Stimulated activated CD4-positive, alpha-beta T cell treated with anti-CD3 and anti-CD28 coated beads, TNF-alpha, amount 100 ng/mL, for 1 hour (primary cell): ENCODE measurements around the gene PDE11A.
"Not testable (repeated sequence)": the region's sequence is repeated elsewhere in the genome, so short reads cannot be mapped to it uniquely, and the experiment has no call there.

Source experiments
- DNase-seq, 3 donors: peaks; one replicate each; pipeline ENCODE4 v3.0.0-alpha.2; 2020; ENCODE audit warnings: low read depth in 3 of 3, low spot score in 1 of 3

The PDE11A gene

DNA sequence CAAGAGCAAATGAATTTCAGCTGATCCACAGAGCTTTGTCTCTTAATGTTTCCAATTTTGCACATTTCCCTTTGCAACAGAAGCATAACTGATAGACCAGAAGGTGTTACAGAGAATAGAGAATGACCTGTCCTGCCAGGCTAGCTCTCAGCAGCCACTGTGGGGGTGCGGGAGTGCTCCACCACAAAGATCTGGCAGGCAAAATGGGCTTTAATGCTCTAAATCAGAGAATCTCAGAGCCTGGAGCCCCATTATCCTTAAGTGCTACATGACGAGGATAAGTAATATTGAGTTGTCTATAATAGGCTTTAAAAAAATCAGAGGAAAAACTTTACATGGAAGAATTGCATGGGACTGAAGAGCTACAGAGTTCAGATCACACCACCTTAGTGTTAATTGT, 245.7 kb downstream of the PDE11A start:
- DNase-seq, result no peak

- DNase-seq, result no peak
These were observed 249.6 kb downstream of the PDE11A start for GRCh38 chr2:177822941-177823340.

DNA sequence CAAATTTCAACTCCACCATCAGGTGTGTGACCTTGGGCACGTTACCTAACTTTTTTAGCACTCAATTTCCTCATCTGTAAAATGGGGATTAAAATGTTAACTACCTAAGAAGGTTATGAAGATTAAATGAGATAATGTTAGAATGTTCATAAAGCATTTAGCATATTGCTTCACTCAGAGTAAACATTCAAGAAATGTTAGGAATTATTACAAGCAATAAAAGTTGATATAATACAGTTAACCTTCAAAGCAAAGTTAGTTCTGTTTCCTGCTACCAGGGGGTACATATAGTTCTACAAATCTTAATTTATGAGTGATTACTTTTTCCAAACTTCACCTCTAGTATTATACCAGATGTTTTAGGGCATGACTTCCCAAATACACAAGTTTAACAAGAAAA, 254.2 kb downstream of the PDE11A start:
- DNase-seq, result no peak

DNA sequence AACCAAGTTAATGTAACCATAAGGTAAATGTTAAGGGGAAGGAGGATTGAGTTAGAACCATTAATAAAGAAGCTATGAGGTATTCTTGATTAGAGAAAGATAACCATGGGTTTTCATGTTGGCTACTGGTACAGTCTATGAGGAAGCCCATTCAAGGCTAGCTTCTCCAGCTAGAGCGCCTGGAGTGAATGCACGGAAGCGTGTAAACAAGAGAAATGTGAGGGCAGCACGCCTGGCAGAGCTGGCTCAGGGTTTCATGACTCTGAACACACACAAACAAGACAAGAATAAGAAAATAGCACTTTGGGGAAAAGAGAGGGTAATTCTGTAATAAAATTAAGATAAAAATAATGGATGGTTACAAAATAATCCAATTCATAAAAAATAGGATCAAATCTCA, 255.3 kb downstream of the PDE11A start:
- DNase-seq, result no peak

GRCh38 chr2:177816766-177817165, 255.8 kb downstream of the PDE11A start:
- DNase-seq, result no peak

- no peak for DNase-seq
These were observed 259.7 kb downstream of the PDE11A start for GRCh38 chr2:177812713-177813396.

DNA sequence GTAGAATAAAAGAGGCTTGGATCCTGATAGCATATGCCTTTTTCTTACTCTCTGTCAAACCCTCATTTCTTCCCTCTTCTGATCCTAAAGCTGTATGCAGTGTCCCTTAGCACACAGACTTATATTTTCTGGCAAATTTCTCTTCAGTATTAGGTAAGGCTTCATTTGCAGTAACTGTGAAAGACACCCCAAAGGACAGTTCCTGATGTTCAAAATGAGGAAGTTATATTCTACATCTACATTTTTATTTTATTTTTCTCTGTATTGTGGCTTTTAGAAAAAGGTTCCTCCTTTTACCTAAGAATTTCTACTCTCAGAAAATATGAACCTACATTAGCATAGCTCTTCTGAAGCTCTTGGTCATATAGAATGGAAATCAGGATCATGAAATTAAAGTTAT, 261.7 kb downstream of the PDE11A start:
- no peak for DNase-seq

GRCh38 chr2:177808984-177809809, 263.4 kb downstream of the PDE11A start:
- DNase-seq, result no peak

DNA sequence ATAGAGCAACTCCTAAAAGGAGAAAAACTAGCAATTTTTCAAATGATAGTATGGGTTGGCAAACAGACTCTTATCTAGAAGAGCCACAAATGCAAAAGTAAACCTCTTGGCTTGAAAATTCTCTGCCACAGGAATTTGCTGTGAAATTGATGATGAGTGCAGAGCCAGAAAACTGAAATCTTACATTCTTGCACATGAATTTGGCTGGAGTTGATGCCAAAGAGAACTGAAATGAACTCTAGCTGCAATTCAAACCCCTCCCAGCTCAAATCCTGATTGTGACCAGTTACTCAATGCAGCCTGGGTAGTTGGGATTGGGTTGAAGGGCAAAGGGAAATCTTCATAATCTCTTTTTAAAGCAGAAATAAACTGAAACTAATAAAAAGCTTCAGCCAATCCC, 266.6 kb downstream of the PDE11A start:
- DNase-seq, result no peak

GRCh38 chr2:177799531-177799930, 273.0 kb downstream of the PDE11A start:
- DNase-seq, result no peak

- no peak for DNase-seq
These were observed 274.8 kb downstream of the PDE11A start for GRCh38 chr2:177797808-177798207.

DNA sequence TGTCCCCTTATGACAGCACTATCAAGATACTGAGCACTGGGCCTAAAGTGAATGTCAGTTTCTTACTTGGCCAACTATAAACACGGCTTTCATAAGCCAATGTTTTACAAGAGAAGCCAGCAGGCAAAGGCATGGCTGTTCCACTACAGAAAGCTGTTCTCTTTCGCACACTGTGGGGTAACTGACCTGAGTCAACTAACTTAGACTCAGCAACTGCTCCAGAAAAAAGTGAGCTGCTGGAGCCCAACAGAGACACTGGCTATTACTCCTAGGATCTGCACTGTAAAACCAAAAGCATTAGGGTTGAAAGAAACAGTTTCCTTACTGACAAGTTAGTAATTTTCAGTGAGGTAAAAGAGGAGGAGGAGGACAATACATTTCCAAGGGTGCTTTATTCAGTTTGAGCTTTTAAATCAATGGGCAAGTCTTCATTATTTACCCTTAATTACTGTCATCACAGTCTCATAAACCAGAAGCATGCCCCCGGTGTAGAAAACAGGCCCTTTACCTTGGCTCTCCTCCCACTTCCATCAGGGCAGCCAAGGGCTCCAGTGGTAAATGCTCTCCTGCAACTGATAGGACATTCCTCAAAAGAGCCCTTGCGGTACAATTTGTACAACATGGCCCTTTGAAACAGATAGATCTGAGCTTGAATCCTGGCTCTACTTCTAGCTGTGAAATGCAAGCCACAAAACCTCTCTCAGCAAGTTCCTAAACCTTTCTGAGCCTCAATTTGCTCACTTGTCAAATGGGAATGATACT, 275.7 kb downstream of the PDE11A start:
- no peak for DNase-seq

DNA sequence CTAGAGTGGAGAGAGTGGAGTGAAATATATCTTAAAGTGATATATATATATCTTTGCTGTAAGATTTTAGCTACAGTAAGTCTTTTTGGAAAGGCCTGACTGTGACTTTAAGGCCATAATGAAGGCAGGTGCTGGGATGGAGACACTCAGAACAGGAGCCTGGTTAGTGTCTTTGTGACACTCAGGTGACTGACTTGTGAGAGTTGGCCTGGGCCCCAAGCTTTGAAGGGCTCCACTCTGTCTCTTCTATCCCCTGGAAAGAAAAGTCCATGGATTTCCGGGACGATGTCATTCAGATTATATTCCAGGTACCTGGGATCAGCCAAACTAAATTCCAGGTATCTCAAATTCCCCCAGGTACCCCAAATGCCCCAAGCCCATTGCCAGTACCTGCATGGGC, 276.6 kb downstream of the PDE11A start:
- DNase-seq, result no peak

GRCh38 chr2:177785143-177785542, 287.4 kb downstream of the PDE11A start:
- not testable (repeated sequence) for DNase-seq

GRCh38 chr2:177784745-177785067, 287.9 kb downstream of the PDE11A start:
- DNase-seq, result no peak

GRCh38 chr2:177783835-177784744, 288.5 kb downstream of the PDE11A start:
- no peak for DNase-seq

GRCh38 chr2:177783091-177783490, 289.5 kb downstream of the PDE11A start:
- no peak for DNase-seq

DNA sequence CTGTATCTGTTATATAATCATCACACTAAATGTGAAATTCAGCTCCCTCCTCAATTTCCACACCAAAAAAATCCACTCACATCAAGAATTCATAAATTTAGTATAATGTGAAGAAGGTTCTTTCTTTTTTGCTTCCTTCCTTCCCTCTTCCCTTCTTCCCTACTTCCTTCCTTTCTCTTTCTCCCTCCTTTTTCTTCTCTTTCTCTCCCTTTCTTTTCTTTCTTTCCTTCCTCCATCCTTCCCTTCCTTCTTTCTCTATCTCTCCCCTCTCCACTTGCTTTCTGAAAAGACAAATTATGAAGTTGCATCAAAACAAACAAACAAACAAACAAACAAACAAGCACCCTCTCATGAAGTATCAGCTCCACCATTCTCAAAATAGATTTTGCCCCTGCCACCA, 290.0 kb downstream of the PDE11A start:
- no peak for DNase-seq

- no peak for DNase-seq
These were observed 294.1 kb downstream of the PDE11A start for GRCh38 chr2:177778472-177778871.

DNA sequence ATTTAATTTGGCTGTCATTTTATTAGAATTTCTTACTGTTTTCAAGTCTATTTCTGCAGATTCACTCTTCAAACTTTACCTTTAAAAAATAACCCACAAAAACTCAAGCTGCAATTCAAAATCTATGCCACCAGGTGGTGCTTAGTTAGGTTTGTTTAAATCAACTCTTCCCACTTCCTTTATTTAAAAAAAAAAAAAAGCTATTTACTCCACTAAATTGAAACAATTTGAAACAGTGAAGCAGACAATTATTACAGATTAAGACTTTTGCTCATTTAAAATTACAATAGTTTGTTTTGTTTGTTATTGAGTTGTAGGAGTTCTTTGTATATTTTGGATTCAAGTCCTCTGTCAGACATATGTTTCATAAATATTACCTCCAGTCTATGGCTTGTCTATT, 300.0 kb downstream of the PDE11A start:
- no peak for DNase-seq

GRCh38 chr2:177771191-177771590, 301.4 kb downstream of the PDE11A start:
- no peak for DNase-seq
